GM18873 (cell line): ENCODE data around the gene ERVK3-1.
A peak's percentile ranks its signal among the peaks of the same experiment; 100 is the strongest.
"Not testable (repeated sequence)": the region's sequence is repeated elsewhere in the genome, so short reads cannot be mapped to it uniquely, and the experiment has no call there.

Experiments used
- ATAC-seq: cut with Tn5 transposase; IDR thresholded peaks from one replicate; pipeline ENCODE4 v1.9.1; 2021; ENCODE audit warnings: mild to moderate bottlenecking, moderate library complexity, moderate number of reproducible peaks; ENCODE audit not compliant: unreplicated experiment, low FRiP score

The ERVK3-1 gene

GRCh38 chr19:58338825-58339558 is 33.8 kb downstream of the ERVK3-1 start:
- ATAC-seq = no peak

- no peak for ATAC-seq
These were observed 40.4 kb downstream of the ERVK3-1 start for GRCh38 chr19:58345558-58345957.

GRCh38 chr19:58346961-58347929 is 42.1 kb downstream of the ERVK3-1 start:
- ATAC-seq = peak; percentile 70

GRCh38 chr19:58348080-58348479 is 42.9 kb downstream of the ERVK3-1 start:
- not testable (repeated sequence) for ATAC-seq

- ATAC-seq = no peak
These were observed 44.4 kb downstream of the ERVK3-1 start for GRCh38 chr19:58349590-58349989.

GRCh38 chr19:58350001-58350861 is 45.1 kb downstream of the ERVK3-1 start:
- no peak for ATAC-seq

GRCh38 chr19:58350871-58351557 is 45.8 kb downstream of the ERVK3-1 start:
- no peak for ATAC-seq

- no peak for ATAC-seq
These were observed 46.3 kb downstream of the ERVK3-1 start for GRCh38 chr19:58351558-58351878.

- ATAC-seq = no peak
These were observed 47.0 kb downstream of the ERVK3-1 start for GRCh38 chr19:58351990-58352755.

- no peak for ATAC-seq
These were observed 47.8 kb downstream of the ERVK3-1 start, which contains the start of gene A1BG for GRCh38 chr19:58352760-58353671. TSS of gene A1BG (minus strand) at chr19:58353492. CDS start at chr19:58353437, 55 bp downstream.

GRCh38 chr19:58353717-58354477 is 48.7 kb downstream of the ERVK3-1 start:
- no peak for ATAC-seq

GRCh38 chr19:58354478-58355030 is 49.4 kb downstream of the ERVK3-1 start:
- ATAC-seq = no peak

- no peak for ATAC-seq
These were observed 50.1 kb downstream of the ERVK3-1 start for GRCh38 chr19:58355215-58355796.

- ATAC-seq = no peak
These were observed 51.0 kb downstream of the ERVK3-1 start for GRCh38 chr19:58355908-58356765.

GRCh38 chr19:58356766-58357480 is 51.7 kb downstream of the ERVK3-1 start:
- no peak for ATAC-seq
